ENCODE measurements around the gene P2RY13. TPM values are rescaled to one million over a fixed set of nuclear protein-coding genes. Genes with fewer than 3 reads are reported as not detected.

Gene P2RY13
- not detected in 2 replicates for total RNA-seq

GRCh38 chr3:151329363-151329762 lies at the start of gene P2RY13:
P2RY13 (minus strand) TSS chr3:151329549; CDS start chr3:151329528, 21 bp downstream.

GRCh38 chr3:151316267-151316991 lies 12.9 kb downstream of the P2RY13 start, which contains the start of gene GPR87:
GPR87 (minus strand) TSS chr3:151316820; CDS start chr3:151300100, 16,720 bp downstream.

GRCh38 chr3:151278230-151278629 lies 51.1 kb downstream of the P2RY13 start, which contains the start of gene P2RY14:
P2RY14 (minus strand) TSS chr3:151278542; CDS start chr3:151214316, 64,226 bp downstream.

Other genes with a start within 250 kb of the P2RY13 start
- gene MED12L, start 243.9 kb downstream of the P2RY13 start, total RNA-seq, result 0.19 and 0.28 TPM in 2 replicates
- gene GPR171, start 126.3 kb downstream of the P2RY13 start, total RNA-seq, result 0.28 TPM in 1 of 2 replicates, not detected in the other
- under 0.01 and 0.28 TPM in 2 replicates for gene P2RY14, start 51.0 kb downstream of the P2RY13 start, total RNA-seq
- under 0.01 TPM in 2 replicates for gene GPR87, start 12.7 kb downstream of the P2RY13 start, total RNA-seq
- 0.28 TPM in 1 of 2 replicates, not detected in the other for gene P2RY12, start 55.2 kb upstream of the P2RY13 start, total RNA-seq
- gene IGSF10, start 131.5 kb upstream of the P2RY13 start, total RNA-seq, result under 0.01 and 0.19 TPM in 2 replicates